ENCODE data around the gene GUCY2D.
"Not testable (repeated sequence)": the region's sequence is repeated elsewhere in the genome, so short reads cannot be mapped to it uniquely, and the experiment has no call there.

The GUCY2D gene

DNA sequence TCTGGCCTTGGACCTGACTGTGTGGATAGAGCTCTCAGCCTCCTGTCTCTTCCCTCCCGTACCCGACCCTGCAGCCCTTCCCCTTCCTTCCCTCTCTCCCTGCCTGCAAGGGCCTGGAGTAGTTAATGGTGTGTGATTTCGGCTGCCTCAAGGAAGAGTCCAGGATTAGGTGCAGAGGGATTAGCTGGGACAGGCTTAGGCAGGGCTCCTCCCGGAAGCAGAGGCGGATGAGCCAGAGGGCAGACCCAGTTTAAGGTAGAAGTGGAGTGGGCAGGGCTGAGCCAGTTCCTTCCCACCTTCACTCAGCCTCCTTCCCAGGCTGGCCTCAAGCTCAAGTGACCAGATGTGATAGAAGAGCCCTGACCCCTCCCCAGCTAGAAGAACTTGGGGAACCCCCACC, 16.8 kb downstream of the GUCY2D start:
- no peak for DNase-seq

GRCh38 chr17:8019665-8020650, 17.5 kb downstream of the GUCY2D start:
- no peak for DNase-seq

GRCh38 chr17:8020776-8021564, 18.6 kb downstream of the GUCY2D start:
- DNase-seq, result no peak

DNA sequence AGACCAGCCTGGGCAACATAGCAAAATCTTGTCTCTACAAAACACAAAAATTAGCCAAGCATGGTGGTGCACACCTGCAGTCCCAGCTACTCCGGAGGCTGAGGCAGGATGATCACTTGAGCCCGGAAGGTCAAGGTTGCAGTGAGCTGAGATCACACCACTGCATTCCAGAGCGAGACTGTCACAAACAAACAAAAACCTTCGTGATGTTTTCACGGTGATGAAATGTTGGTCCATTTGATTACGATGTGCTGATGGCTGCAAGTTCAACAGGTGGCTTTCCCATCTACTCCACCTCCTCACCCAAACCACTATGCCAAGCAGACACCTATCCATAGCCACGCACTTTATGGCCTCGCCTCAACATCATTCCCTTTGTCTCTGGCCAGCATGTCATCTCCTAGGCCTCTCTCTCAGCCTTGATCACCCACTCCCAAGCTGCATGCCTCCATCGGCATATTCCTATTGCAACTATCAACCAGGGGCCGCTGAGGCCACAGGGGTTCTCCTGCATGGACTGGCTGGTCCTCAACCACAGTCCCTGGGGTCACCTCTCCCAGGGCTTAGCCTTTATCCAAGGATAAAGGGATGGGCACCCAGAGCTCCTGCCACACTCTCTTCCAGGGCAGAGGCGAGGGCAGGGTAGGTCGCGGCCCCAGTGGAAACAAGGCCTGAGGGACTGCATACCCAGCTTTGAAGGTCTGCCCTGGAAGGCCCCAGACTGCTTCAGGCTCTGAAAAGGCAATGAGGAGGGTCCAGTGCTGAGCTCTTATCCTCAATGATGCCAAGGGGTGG, 19.3 kb downstream of the GUCY2D start:
- DNase-seq, result no peak

GRCh38 chr17:8022360-8023003, 20.1 kb downstream of the GUCY2D start:
- DNase-seq, result no peak

GRCh38 chr17:8024161-8024560, 21.7 kb downstream of the GUCY2D start:
- DNase-seq, result not testable (repeated sequence)

- DNase-seq, result no peak
Measured at GRCh38 chr17:8025176-8025911, 22.9 kb downstream of the GUCY2D start.

DNA sequence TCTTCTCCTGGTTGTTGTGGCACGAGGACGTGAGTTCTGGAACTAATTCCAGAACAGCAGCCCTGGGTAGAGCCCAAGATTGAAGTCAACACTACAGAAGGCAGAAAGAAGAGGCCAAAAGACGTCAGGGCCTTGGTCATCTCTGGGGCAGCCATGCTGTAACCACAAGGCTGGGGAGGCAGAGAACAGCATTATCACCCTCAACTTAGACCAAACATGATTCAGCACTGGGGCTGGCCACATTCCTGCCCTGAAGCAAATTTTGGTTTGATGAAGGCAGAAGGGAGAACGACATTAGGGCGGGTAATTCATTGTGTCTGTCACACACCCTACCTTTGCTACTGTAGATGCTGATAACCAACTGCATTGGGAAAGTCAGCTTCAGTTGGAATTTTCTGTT, 26.7 kb downstream of the GUCY2D start:
- DNase-seq, result no peak

DNA sequence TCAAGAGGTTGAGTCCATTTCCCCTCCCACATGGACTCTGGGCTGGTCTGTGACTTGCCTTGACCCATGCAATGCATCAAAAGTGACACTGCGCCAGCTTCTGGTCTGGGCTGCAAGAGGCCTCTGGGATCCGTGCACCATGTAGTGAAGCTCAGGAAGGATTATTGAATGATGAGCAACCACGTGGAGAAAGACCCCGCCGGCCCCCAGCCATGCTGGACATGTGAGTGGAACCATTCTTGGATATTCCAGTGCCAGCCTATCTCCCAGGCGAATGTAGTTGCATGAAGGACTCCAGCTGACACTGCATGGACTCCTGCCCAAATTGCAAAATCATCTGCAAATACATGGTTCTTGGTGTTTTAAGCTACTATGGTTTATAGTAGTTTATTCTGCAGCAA, 28.8 kb downstream of the GUCY2D start:
- no peak for DNase-seq

DNA sequence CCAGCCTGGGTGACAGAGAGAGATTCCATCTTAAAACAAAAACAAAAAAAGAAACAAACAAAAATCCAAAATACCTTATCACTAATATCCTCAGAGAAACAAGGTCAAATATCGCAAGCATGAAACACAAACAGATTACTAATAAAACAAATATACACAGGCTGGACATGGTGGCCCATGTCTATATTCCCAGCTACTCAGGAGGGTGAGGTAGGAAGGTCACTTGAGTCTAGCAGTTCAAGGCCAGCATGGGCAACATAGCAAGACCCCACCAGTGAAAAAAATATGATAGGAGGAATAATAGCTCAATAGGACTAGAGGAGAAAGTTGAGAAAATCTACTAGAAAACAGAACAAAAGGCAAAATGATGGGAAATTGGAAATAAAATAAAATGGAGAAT, 29.5 kb downstream of the GUCY2D start:
- no peak for DNase-seq

DNA sequence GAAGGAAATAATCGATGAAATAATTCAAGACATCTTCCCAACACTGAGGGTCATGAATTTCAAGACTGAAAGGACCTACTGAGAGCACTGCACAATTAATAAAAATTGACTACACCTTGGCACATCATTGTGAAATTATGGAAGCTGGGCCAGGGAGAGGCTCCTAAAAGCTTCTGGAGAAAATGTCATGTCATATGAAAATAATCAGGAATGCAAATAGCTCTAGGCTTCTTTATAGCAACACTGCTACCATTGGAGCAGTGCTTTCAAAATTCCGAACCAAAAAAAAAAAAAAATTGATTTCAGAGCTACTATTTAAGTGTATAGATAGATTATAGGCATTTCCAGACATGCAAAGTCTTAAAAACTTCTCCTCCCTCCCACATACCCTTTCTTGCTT, 30.0 kb downstream of the GUCY2D start:
- no peak for DNase-seq

DNA sequence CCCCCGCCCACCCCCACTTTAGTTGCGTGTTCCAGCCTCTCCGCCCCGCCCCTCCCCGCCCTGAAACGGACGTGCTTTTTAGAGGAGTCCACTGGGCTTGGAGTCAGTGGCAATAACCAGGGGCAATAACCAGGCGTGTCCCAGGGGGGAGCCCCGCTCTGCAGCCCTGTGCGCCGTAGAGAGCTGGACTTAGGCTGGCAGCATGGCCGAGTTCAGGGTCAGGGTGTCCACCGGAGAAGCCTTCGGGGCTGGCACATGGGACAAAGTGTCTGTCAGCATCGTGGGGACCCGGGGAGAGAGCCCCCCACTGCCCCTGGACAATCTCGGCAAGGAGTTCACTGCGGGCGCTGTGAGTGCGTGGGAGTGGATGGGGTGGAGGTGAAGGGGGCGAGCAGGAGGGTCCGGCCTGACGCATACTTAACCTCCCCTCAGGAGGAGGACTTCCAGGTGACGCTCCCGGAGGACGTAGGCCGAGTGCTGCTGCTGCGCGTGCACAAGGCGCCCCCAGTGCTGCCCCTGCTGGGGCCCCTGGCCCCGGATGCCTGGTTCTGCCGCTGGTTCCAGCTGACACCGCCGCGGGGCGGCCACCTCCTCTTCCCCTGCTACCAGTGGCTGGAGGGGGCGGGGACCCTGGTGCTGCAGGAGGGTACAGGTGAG, 36.7 kb downstream of the GUCY2D start, which contains the start of gene ALOX15B:
Gene ALOX15B, plus strand, starts transcription at position 106 of the 657 bp plus-strand sequence. Its CDS starts 97 bp downstream, at position 203.
- DNase-seq, result no peak

GRCh38 chr17:8039611-8040168, 37.3 kb downstream of the GUCY2D start:
- DNase-seq, result no peak

DNA sequence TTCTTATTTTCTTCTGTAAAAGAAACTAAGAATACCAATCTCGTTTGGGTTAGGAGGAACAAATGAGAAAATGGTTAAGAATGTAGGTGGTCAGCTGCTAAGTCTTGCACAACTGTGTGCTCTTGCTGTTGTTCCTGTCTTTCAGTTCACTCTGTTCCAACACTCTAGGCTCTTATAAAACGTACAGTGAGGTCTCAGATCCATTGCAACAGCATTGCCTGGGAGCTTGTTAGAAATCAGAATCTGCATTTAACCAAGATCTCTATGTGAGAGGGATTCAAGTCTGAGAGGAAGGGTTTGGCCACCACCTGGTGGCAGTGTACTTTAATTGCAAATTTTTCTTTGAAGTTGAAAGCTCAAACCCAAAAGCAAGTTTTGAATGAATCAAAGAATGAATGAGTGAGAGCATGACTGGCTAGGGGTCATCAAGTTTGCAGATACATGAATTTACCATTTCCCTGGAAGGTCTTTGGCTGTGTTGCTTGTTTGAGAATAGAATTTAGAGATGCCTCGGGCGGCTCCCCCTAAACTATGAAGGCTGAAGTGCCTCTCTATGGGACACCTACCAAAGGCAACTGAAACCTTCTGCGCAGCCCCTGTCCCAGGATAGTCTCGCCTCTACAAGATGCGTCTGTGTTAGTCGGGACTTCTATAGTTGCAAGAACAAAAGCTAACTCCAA, 39.0 kb downstream of the GUCY2D start:
- DNase-seq, result peak; percentile 54

DNA sequence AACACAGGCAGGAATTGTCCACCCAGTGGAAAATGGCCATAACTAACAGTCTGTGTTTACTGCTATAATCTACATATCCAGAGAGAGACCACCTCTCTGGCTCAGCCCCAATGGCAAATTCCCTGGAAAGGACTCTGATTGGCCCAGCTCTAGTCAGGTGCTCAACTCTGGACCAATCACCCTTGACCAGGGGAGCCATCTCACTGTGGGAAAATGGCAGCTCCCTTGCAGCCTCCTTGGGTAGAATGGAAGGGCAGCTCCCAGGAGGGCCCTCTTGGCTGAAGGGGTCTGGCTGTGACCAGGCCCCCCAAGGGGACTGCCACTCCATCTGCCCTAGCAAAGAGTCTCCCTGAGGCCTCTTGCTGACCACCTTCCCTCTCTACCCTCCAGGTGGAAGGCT, 39.6 kb downstream of the GUCY2D start:
- no peak for DNase-seq

DNA sequence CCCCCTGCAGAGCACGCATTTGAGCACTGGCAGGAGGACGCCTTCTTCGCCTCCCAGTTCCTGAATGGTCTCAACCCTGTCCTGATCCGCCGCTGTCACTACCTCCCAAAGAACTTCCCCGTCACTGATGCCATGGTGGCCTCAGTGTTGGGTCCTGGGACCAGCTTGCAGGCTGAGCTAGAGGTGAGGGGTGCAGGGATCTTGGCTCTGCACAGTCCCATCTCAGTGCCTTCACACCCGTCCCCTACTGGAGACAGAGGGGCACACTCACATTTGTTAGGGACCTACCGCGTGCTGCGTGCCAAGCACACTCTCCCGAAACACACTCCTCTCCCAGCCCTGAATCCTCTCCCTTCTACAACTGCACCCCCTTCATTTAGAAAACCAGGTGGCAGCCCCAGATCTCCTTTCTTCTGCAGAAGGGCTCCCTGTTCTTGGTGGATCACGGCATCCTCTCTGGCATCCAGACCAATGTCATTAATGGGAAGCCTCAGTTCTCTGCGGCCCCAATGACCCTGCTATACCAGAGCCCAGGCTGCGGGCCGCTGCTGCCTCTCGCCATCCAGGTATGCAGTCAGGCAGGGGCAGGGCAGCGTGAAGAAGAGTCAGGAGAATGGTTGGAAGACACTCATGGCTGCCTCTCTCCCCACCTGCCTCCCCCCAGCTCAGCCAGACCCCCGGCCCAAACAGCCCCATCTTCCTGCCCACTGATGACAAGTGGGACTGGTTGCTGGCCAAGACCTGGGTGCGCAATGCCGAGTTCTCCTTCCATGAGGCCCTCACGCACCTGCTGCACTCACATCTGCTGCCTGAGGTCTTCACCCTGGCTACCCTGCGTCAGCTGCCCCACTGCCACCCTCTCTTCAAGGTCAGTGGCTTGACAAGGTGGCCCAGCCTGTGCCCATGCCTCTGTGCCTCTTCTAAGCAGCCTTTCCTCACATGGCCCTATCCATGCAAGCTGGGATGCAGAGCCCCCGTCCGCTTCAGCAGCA, 42.7 kb downstream of the GUCY2D start:
- no peak for DNase-seq

GRCh38 chr17:8046306-8046928, 44.0 kb downstream of the GUCY2D start:
- no peak for DNase-seq
